Transverse colon (tissue), 4 donors: ENCODE data around the gene JMJD4. TPM values are rescaled to one million over a fixed set of nuclear protein-coding genes. Genes with fewer than 3 reads are reported as not detected.

ENCODE experiments used
- DNase-seq: peaks from one replicate; pipeline ENCODE4 v3.0.0-alpha.2; 2019
- H3K27ac ChIP-seq, 4 donors: fragments of 200-600 bp; sonication (generic); 2 replicates each; pipeline ENCODE4 v1.5.1; 2016 to 2018; ENCODE audit warnings: inconsistent platforms in 4 of 4
- H3K27me3 ChIP-seq: fragments of 200-600 bp; sonication (generic); 2 replicates; pipeline ENCODE4 v1.5.1; 2017; ENCODE audit warnings: inconsistent platforms
- H3K36me3 ChIP-seq, 4 donors: fragments of 200-600 bp; sonication (generic); 2 replicates each; pipeline ENCODE4 v1.5.1; 2017 to 2019; ENCODE audit warnings: inconsistent platforms in 4 of 4
- H3K4me1 ChIP-seq, 4 donors: fragments of 200-600 bp; sonication (generic); 2 replicates each; pipeline ENCODE4 v1.5.1; 2017 to 2020; ENCODE audit warnings: inconsistent platforms in 4 of 4
- H3K4me3 ChIP-seq, 4 donors: fragments of 200-600 bp; sonication (generic); 1 replicate in 1 of 4; 2 replicates in 3 of 4; pipeline versions ENCODE4 v1.5.1 to v1.6.1; 2017 to 2019; ENCODE audit warnings: inconsistent platforms in 4 of 4
- H3K9me3 ChIP-seq, 2 donors: fragments of 200-600 bp; sonication (generic); 2 replicates each; pipeline ENCODE4 v1.5.1; 2017 to 2019; ENCODE audit warnings: inconsistent platforms in 2 of 2
- EP300 ChIP-seq: sonication (generic); formaldehyde crosslinking; IDR thresholded peaks from one replicate; pipeline ENCODE4 v1.6.1; 2017; ENCODE audit warnings: antibody characterized with exemption, low read depth
- POLR2A ChIP-seq: fragments of 450-650 bp; IDR thresholded peaks from one replicate; pipeline ENCODE4 v1.6.1; 2016; ENCODE audit warnings: antibody characterized with exemption, mild to moderate bottlenecking, moderate library complexity
- POLR2AphosphoS5 ChIP-seq, 3 donors: sonication (generic); formaldehyde crosslinking; IDR thresholded peaks; one replicate each; pipeline ENCODE4 v1.6.1; 2016; ENCODE audit warnings: antibody characterized with exemption in 3 of 3
- WGBS, 2 donors: methylation state at CpG; one replicate each; pipeline ENCODE4 v1.1.5; 2018; ENCODE audit warnings: low coverage in 1 of 2; 5-methylcytosine and 5-hydroxymethylcytosine counted together
- in situ Hi-C, 4 donors: fragments of 200-750 bp; cut with MboI; loops; one replicate each; pipeline versions ENCODE4 v1.15.0 to v1.15.1; 2017; ENCODE audit warnings: low sequenced_read_pairs in 3 of 4, low pct_ligation_motif_present in 1 of 4, low pct_unique_long_range_greater_than_20kb in 1 of 4
- intact Hi-C: fragments of 100-400 bp; cut with DNase I; formaldehyde crosslinking; loops from one replicate; pipeline ENCODE4 v1.15.1; 2023; ENCODE audit warnings: low total_unique reads
- total RNA-seq, 4 donors: library from RNA; depleted of rRNA; stranded (reverse); fragments of >200 nt; gene quantifications; one replicate each; pipeline ENCODE4 v1.1.0, GENCODE V29; 2016
- TF ChIP-seq, protein P1 (sequence below), 5 experiments: fragments of 200-600 bp in 3 of 5; fragments of 450-650 bp in 2 of 5; sonication (generic) in 3 of 5; IDR thresholded peaks; 1 replicate in 2 of 5; 2 replicates in 3 of 5; pipeline ENCODE4 v1.5.1; 2016 to 2017; ENCODE audit warnings: antibody characterized with exemption in 5 of 5, inconsistent platforms in 3 of 5, mild to moderate bottlenecking in 2 of 5, moderate library complexity in 1 of 5

Gene JMJD4
- total RNA-seq, 4 donors from 2014 or later = 6.8 to 52.7 (median 19.8) TPM

DNA sequence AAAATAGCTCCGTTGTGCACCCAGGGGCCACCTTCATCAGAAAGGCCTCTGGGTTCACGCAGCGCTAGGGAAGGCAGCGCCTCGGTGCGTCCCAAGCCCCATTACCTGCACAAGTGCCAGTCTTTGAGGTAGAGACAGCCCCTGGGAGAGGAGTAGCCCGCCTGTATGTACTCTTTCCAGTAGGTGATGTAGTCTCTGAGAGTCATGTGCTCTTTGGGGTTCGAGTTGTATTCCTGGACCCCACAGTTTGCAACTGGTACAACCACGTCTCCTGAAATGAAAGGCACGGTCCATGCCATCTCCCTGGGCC, 601 bp downstream of the JMJD4 start:
- Histone ChIP-seq H3K27me3 (no peaks in the 10 kb centered on the region), H3K4me3 (peak overlapping the region; percentile 85 to 88 (median 86)), H3K36me3 (no peaks in the 10 kb centered on the region), H3K27ac (peak overlapping the region; percentile 85 to 92 (median 90)), H3K9me3 (no peaks in the 10 kb centered on the region), H3K4me1 (peaks cover 13 to 31% (median 20%) of the 10 kb centered on the region in 4 donors)
- WGBS, 2 donors = 0% methylated on average over 8 of the region's 10 CpGs; no CpG with 5 or more reads in 1 of the 2 donors
- TF ChIP-seq EP300 (no peak), POLR2A (no peak), POLR2AphosphoS5 (IDR thresholded peaks at IDR 0.05) (no peak)
- TF ChIP-seq, protein P1, sequence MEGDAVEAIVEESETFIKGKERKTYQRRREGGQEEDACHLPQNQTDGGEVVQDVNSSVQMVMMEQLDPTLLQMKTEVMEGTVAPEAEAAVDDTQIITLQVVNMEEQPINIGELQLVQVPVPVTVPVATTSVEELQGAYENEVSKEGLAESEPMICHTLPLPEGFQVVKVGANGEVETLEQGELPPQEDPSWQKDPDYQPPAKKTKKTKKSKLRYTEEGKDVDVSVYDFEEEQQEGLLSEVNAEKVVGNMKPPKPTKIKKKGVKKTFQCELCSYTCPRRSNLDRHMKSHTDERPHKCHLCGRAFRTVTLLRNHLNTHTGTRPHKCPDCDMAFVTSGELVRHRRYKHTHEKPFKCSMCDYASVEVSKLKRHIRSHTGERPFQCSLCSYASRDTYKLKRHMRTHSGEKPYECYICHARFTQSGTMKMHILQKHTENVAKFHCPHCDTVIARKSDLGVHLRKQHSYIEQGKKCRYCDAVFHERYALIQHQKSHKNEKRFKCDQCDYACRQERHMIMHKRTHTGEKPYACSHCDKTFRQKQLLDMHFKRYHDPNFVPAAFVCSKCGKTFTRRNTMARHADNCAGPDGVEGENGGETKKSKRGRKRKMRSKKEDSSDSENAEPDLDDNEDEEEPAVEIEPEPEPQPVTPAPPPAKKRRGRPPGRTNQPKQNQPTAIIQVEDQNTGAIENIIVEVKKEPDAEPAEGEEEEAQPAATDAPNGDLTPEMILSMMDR (IDR thresholded peaks at IDR 0.05) = no peak
- in situ Hi-C loops (no loop called here), intact Hi-C loops (no loop called here)
- DNase-seq = no peak

- DNase-seq = no peak
- Histone ChIP-seq H3K27ac (peak overlapping the region; percentile 85 to 92 (median 90)), H3K4me1 (peaks cover 15 to 36% (median 22%) of the 10 kb centered on the region in 4 donors), H3K9me3 (no peaks in the 10 kb centered on the region), H3K4me3 (peak overlapping the region; percentile 85 to 88 (median 86)), H3K36me3 (no peaks in the 10 kb centered on the region), H3K27me3 (no peaks in the 10 kb centered on the region)
- TF ChIP-seq, protein P1 (IDR thresholded peaks at IDR 0.05) = no peak
- TF ChIP-seq POLR2A (no peak), EP300 (no peak), POLR2AphosphoS5 (IDR thresholded peaks at IDR 0.05) (no peak)
- 66% methylated on average over 23 of the region's 24 CpGs; no CpG with 5 or more reads in 1 of the 2 donors for WGBS, 2 donors
- intact Hi-C loops = no loop called here
- in situ Hi-C loops = no loop called here
Observed at GRCh38 chr1:227733751-227734545, 1.2 kb downstream of the JMJD4 start.

DNA sequence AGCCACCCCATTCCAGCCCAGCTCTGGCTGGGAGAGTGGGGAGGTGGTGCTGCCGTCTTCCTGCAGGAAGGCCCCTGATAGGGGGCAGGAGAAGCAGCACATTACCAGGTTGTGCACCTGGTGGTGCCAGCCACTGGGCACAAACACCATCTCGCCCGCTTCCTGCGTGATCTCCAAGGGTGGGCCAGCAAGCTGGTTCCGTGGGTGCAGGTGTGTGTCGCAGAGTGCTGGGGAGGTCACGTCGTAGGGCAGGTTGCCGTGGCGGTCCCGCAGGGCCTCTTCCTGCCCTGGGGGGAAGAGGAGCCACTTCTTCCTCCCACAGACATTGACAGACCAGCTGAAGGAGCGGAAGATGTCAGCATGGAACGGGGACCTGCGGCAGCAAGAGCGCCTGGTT, 1.8 kb downstream of the JMJD4 start:
- Histone ChIP-seq H3K36me3 (no peaks in the 10 kb centered on the region), H3K4me1 (peaks cover 16 to 39% (median 27%) of the 10 kb centered on the region in 4 donors), H3K4me3 (no peak overlapping the region), H3K27ac (no peak overlapping the region), H3K9me3 (no peaks in the 10 kb centered on the region), H3K27me3 (no peaks in the 10 kb centered on the region)
- TF ChIP-seq, protein P1 (IDR thresholded peaks at IDR 0.05) = no peak
- no peak for TF ChIP-seq EP300
- no peak for TF ChIP-seq POLR2AphosphoS5 (IDR thresholded peaks at IDR 0.05)
- 91% methylated on average over 14 of the region's 15 CpGs; no CpG with 5 or more reads in 1 of the 2 donors for WGBS, 2 donors
- no peak for DNase-seq
- in situ Hi-C loops (no loop called here), intact Hi-C loops (no loop called here)

DNA sequence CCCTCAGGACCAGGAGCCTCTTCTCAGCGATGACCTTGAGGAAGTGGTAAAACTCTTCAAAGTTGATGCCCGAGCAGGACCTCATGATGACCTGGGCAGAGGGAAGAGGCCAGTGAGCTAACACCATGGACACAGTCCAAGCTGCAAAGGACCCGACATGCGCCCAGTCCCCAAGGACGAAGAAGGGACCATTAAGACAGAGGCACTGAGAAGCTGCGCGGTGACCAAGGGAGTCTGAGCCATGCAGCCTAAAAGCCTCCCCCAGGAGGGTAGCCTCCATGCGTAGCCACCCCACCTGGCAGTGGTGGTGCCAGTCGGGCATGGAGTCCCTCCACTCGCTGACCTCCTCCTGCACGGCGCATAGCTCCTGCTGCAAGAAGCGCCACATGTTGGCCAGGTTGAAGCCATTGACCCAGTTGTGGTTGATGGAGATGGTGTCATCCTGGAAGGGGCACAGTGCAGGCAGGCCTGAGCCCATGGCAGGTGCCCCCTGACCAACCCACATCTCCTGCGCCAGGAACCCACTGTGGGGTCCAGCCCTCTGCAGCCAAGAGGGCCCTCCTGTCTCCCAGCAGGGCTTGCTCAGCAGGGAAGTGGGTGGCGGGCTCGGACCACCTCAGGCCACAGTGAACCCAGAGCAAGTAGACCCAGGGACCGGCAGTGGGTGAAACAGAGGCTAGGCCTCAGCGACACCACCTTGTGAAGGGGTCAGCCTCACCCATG, 2.4 kb downstream of the JMJD4 start:
- in situ Hi-C loops (no loop called here), intact Hi-C loops (no loop called here)
- 91% methylated on average over 9 of the region's 18 CpGs; no CpG with 5 or more reads in 1 of the 2 donors for WGBS, 2 donors
- TF ChIP-seq POLR2AphosphoS5 (IDR thresholded peaks at IDR 0.05) (no peak), EP300 (no peak)
- TF ChIP-seq, protein P1 (IDR thresholded peaks at IDR 0.05) = no peak
- peaks cover 20 to 42% (median 31%) of the 10 kb centered on the region in 4 donors for H3K4me1 ChIP-seq
- H3K36me3 ChIP-seq = no peaks in the 10 kb centered on the region
- H3K9me3 ChIP-seq = no peaks in the 10 kb centered on the region
- H3K27me3 ChIP-seq = no peaks in the 10 kb centered on the region
- no peak overlapping the region for H3K27ac ChIP-seq
- H3K4me3 ChIP-seq = no peak overlapping the region
- no peak for DNase-seq
